Colon (tissue), 2 donors: ENCODE data around the gene ISCU.
"Not testable (repeated sequence)": the region's sequence is repeated elsewhere in the genome, so short reads cannot be mapped to it uniquely, and the experiment has no call there.

Source experiments
- FAIRE-seq: peaks from 2 replicates; lab custom pipeline; 2012; peaks lifted over from hg19 to GRCh38; lab: Jason Lieb, UNC
- donor health status: control.
- donor health status: control.

Gene ISCU

DNA sequence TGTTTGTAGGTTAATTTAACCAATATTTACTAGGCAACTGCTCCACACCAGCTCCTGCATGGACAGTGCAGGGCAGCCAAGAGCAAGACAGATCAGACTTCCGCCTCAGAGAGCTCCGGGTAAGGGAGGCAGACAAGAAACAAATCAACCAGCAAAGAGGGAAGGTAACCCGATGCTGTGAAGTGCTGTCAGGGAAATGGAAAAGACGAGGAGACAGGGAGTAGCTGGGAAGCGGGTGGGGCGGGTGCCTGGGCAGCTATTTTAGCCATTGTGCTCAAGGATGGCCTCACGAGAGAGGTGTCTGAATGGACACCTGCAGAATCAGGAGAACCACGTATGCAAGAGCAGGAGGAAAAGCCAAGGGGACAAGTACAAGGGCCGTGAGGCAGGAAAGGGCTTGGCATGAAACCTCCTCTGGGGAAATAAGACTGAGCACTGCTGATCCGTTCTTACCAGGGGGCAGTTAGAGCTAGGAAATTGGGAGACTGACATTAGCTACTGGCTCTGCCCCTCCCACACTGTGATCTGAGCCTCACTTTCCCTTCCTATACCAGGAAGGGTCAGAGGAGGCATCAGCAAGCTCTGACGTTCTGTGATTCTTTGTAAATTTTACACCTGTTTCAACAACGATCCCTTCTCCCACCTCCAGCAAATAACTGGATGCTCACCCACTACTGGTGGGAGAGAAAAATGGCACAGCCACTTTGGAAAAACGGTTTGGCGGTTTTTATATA, 42.0 kb downstream of the ISCU start:
- FAIRE-seq, result no peak

DNA sequence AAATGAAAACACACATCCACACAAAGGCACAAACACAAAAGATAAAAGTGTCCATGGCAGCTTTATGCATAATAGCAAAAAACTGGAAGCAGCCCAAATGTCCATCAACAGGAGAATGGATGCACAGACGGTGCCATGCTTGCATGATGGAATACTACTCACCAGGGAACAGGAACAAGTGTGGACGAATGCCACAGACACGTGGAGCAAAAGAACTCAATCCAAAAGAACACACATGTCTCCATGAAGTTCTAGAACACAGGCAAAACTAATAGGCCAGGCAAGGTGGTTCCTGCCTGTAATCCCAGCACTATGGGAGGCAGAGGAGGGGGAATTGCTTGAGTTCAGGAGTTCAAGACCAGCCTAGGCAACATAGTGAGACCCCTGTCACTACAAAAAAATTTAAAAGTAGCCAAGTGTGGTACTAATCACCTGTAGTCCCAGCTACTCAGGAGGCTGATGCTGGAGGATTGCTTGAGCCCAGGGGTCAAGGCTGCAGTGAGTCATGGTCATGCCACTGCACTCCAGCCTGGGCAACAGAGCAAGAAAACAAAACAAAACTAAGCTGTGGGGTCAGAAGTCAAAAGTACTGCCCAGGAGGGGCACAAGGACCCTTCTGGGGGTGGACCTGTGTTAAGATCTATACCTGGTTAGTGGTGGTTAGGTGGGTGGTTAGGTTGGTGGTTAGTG, 42.7 kb downstream of the ISCU start:
- no peak for FAIRE-seq

DNA sequence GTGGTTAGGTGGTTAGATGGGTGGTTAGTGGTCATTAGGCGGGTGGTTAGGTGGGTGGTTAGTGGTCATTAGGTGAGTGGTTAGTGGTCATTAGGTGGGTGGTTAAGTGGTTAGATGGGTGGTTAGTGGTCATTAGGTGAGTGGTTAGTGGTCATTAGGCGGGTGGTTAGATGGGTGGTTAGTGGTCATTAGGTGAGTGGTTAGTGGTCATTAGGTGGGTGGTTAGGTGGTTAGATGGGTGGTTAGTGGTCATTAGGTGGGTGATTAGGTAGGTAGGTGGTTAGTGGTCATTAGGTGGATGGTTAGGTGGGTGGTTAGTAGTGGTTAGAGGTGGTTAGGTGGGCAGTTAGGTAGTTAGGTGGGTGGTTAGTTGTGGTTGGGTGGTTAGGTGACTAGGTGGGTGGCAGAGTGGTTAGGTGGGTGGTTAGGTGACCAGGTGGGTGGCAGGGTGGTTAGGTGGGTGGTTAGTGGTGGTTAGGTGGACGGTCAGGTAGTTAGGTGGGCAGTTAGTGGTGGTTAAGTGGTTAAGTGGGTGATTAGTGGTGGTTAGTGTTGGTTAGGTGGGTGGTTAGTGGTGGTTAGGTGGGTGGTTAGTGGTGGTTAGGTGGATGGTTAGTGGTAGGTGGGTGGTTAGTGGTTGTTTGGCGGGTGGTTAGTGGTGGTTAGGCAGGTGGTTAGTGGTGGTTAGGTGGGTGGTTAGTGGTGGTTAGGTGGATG, 43.5 kb downstream of the ISCU start:
- no peak for FAIRE-seq

DNA sequence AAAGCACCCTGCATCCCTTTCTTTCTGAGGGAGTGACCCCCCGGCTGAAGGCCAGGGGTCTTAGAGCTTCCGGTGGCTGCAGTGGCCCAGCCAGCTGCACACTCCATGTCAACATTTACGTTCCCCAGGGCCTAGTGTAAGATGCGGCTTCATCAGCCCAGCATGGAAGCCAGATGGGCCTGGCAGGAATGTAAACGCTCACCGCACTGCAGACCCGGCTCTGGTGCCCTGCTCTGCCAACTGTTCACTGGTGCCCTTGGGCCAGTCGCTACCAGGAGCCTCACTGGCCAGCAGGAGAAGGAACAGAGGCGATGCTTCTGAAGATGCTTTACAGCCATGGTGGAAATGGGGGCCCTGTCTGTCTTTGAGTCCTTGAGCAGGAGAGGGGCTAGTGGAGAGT, 44.1 kb downstream of the ISCU start:
- no peak for FAIRE-seq

DNA sequence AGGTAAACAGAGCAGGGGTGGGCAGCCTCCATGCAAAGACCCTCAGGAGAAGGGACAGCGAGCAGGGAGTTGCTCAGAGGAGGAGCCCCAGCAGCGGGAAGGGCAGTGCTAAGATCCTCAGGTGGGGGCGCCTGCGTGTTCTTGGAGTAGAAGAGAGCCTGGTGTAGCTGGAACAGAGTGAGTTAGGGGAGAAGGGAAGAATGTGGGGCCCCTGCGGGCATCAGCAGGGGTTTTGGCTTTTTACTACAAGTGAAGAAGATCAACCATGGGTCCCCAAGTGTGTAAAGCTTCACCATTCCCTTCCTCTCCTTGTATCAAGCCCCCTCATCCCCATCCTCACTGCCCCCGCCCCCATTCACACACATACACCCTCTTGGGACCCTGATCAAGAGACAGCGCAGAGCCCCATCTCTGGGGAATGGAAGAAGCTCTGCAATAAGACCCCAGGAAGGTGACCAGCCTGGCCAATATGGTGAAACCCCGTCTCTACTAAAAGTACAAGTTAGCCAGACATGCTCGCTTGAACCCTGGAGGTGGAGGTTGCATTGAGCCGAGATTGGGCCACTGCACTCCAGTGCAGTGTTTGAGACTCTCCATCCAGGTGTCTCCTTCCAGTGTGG, 45.7 kb downstream of the ISCU start:
- FAIRE-seq, result no peak

DNA sequence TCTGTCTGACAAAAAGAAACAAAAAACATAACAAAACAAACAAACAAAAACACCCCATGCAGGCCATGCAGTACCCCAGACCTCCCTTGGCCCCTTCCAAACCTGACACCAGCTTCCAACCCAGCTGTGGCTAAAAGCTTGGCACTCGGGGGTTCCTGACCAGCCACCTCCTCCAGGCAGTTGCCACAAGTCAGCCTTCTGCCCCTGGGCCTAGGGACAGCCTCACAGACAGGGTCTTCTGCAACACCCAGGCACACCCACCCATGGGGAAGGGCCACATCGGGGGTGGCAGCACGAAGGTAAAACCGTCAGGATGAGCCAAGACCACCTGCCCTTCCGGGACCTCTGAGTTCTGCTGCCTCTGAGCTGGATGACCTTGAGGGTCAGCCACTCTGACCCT, 46.2 kb downstream of the ISCU start:
- no peak for FAIRE-seq

DNA sequence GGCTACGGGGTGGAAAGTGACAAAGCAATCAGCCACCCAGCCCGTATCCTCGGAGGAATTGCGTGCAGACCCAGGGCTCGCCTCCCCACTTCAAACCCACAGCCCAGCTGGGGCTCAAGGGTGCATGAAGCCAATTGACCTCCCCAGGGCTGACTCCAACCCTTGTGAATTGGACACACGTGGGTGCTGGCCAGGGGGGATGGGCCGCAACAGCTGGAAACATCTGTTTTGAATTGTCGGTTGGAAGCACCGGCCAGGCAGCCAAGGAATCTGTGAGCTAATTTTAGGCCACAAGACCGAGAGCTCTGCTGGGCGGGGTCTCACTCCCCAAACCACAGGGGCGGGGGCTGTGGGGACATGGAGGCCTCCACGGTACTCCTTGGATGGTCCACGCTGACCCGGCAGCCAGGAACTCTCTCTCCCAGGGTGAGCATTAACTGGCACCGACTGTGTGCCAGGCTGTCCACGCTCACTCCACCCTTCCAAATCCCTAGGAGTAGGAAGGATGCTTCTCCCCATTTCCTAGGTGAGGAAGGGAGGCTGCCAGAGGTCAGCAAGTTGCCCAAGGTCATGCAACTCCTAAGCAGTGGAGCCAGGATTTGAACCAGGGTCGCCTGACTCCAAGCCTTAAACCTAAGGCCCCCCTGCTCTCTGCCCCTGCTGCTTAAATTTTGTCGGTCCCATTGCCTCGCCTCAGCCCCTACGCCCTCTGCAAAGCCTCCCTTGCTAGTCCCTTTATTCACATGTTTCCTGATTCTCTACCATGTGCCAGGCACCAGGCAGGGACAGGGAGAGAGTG, 47.3 kb downstream of the ISCU start:
- no peak for FAIRE-seq

DNA sequence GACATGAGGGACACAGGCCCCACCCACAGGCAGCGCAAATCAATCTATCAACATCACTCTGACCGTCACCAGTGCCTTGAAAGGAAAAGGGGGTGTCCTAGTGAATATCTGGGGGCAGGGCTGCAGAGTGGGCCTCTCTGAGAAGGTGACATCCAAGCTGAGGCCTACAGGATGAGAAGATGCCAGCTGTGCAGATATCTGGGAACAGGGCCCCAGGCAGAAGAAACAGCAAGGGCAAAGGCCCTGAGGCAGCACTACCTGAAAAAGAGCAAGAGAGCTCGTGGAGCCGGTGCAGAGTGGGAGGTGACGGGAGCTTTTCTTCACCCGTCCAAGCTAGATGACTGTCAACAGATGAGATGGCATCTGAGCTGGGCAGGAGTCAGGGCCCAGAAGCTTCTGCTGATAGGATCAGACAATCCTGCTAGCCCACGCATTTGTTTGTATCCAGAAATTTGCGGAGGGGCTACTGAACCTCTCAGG, 48.0 kb downstream of the ISCU start:
- no peak for FAIRE-seq

DNA sequence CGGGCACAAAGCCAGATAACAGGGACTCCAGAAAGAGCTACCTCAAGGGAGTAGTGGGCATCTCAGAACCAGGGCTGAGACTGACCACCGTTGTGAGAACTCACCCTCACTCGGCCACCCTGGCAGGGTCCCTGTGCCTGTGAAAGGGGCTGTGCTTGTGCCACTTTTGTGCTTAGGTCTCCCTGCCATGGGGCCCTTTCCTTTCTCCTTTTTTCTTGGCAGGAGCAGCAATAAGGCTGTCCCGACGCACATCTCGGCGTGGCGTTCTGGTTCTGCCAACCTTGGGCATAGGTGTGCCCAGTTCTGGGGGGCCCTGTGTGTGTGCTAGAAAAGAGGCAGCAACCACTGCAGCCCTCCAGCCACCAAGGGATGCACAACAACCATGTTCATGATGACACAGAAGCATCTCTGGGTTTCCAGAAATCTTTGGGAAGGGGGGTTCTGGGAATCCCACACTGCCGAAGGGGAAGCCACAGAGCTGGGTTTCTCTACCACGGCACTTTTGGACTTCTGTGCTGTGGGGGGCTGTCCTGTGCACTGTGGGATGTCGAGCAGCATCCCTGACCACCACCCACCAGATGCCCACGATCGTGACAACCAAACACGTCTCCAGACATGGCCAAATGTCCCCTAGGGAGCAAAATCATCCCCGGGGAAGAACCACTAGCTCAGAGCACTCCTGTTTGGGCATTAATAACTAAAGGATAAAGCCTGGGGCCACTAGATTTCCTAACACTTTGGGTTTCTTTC, 48.6 kb downstream of the ISCU start:
- no peak for FAIRE-seq

DNA sequence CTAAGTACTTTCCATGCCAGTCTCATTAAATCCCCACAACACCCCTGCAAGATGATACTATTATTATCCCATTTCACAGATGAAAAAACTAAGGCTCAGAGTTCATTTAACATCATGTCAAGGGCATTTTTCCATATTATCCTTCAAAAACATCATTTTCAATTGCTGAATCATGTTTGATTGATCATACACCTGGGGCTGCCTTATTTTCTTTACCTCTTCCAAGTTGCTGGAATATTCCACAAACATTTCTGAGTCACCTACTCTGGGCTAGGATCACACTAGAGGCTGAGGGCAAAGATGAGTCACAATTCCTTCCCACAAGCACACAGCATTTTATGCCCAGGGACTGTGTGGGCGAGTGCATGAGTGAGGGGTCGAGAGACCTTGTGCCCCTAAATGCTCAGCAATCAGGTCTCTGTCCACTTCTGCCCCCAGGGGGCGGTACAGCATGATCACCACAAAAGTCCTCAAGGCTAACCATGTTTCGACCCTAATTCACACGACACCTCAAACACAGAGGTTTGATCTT, 49.6 kb downstream of the ISCU start:
- FAIRE-seq, result no peak

DNA sequence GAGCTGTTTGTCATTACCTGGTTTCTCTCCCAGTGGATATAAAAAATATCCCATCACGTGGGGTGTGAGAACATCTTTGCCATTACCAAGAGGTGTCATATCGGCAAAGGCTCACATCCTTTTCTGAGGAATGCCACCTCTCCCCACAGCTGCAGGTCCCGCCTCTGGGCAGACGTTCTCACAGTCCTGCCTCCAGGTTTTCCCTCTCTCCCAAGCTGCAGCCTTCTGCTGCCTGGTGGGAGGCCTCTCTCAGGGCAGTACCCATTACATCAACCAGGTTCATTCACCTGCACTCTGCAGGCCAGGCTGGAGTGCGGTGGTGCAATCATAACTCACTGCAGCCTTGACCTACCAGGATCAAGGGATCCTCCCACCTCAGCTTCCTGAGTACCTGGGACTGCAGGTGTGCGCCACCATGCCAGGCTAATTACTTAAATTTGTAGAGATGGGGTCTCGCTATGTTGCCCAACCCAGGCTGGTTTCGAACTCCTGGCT, 50.4 kb downstream of the ISCU start:
- no peak for FAIRE-seq

DNA sequence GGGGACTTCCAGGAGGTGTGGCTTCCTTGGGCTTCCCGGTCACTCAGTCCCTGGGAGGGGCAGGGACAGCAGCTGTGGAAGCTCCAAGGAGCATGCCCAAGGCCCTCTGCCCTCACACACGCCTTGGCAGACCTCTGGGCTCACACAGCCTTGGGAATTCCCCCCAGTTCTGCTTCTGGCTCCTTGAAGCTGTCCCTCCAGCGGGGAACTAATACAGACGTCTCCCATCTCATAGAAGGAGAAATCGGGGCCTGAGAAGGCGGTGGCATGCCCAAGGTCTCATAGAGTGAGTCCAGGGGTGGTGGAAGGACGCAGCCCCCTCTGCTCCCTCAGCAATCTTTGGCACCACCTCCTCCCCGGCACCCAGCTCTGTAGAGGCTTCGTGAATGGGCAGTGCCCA, 51.2 kb downstream of the ISCU start:
- no peak for FAIRE-seq

DNA sequence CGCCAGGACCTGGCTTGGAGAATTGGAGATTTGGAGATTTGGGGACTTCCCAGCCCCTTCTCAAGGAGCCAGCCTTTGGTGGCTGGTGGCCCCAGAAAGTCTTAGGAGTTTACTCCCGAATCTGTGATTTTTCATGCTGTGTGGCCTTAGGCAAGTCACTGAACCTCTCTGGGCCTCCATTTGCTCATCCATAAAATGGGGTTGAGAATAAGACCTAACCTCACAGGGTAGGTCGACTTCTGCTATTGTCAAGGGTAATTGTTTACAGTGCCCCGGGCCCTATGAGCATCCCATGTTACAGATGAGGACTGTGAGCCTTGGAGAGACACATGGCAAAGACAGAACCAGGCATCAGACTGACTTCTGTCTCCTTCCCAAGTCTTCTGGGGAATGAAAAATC, 51.6 kb downstream of the ISCU start:
- no peak for FAIRE-seq

DNA sequence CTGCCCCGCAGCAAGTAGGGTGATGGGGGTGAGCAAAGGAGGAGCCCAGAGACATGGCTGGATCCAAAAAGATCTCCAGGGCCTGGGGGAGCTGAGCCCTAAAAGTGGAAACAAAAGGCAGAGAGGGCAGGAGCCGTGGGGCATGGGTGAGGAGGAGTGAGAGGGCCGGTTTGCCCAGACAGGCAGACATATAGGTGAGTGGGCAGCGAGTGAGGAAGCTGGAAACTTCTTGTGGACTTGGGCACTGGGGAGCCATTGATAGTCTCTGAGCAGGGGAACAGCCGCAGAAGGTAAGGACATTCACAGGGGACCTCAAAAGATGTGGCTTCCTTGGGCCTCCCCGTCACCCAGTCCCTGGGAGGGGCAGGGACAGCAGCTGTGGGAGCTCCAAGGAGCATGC, 52.2 kb downstream of the ISCU start:
- no peak for FAIRE-seq

DNA sequence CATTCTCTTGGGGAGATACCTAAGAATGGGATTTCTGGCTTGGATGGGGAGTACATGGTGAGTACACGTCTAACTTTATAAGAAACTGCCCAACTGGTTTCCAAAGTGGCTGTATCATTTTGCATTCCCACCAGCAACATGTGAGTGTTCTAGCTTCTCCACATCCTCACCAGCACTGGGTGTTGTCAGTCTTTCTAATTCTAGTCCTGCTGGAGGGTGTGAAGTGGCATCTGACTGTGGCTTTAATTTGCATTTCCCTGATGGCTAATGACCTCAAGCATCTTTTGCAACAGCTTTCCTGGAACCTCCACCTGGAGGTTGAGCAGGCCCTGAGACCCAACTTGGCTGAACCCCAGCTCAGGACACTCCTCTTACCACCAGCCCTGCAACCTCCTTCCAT, 53.5 kb downstream of the ISCU start:
- no peak for FAIRE-seq

DNA sequence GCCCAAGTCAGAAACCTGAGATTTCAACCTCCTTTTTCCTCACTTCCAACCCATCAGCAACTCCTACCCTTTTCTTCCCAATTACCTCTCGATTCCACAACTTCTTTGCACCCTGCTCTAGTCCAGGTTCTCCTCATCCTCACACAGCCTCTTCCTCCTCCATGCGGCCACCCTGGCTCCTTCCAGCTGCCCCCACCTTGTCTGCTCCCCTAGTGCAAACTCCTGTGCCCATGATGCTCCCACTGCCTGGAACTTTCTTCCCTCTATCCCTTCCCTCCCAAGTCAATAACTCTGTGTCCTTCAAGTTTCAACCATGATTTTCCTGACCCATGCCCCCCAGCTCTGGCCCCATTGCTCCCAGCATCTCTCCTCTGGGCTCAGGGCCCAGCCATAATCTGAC, 54.0 kb downstream of the ISCU start:
- FAIRE-seq, result no peak

DNA sequence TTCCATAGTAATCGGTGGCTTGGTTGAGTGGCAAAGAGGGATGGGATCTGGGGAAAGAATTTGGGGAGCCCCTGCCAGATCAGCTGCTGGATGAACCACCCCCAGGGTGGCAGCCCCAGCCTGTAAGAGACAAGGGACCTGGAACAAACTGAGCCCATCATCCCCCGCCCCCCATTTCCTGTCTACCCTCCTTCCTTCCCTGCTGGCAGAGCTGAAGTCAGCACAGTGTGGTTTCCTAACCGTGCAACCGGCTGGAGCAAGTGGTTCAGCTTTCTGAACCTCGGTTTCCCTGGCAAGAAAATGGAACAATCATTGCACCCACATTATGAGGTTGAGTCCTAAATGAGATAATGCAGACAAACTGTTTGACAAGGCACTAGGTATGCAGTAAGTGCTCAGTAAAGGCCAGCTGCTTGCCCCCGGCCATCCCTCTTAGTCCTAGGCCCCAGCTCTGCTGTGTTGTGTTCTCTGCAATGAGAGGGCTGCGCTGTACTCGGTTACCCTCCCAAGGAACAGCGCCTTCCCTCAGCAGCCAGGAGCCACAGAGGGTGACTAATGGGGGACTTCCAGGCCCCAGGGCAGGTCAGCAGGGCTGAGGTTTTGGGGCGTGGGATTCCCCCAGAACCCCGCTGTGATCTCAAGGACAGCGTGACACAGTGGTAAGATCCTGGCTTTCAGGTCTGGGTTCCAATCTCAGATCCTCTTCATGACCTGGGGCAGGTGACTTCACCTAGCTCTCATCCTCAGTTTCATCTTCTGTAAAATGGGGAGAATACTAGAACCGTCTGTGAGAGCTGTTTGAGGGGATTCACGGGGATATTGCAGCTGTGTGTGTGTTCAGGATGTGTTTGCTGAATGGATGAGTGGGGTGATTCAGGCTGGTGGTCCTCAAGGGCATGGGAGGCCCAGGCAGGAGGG, 54.8 kb downstream of the ISCU start:
- FAIRE-seq, result no peak

DNA sequence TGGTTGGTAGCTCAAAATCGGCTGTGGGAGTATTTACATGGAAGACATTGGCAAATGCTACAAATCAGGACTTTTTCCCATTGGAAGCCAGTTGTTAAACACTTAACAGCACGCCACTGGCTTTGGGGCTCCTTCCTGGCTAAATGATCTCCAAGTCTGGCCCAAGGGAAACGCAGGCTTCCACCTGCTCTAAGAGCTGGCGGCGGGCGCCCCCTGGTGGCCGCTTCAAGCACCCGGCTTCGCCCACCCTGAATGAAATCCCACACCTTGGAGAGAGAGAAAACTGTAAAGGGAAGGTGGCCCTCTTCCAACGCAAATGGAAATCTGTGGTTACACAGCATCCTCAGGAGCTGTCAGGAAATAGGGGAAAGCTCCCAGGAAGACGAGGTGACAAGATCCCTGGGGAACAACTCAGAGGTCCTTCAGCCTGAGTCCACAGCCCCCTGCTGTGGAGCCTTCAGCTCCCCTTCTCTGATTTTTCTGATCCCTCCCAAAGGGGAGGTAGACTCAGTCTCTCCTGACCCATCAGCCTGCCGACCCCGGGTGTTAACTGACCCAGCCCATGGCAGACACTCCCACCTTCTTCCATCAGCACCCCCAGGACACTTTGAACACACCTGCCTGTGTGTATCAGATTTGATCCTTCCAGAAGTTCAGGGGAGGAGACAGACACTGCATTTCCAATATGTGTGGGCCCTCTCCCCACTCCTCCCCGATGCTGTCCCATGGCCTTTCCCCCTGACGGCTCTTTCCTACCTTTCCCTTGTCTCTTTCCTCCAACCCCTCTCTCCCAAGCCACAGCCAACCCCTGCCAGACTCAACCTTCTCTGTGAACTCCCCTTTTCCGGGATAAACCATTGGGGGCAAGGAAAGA, 55.9 kb downstream of the ISCU start:
- FAIRE-seq, result no peak

DNA sequence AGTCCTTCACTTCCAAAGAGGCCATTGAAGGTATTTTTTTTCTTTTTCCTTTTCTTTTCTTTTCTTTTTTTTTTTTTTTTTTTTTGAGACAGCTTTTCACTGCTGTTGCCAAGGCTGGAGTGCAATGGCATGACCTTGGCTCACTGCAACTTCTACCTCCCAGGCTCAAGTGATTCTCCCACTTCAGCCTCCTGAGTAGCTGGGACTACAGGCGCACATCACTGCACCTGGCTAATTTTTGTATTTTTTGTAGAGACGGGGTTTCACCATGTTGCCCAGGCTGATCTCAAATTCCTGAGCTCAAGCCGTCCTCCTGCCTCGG, 56.5 kb downstream of the ISCU start:
- FAIRE-seq, result not testable (repeated sequence)
